Activated naive CD4-positive, alpha-beta T cell treated with anti-CD3 and anti-CD28 coated beads, Interleukin-2, amount 50 U/mL, for 72 hours (primary cell): Measurements from ENCODE around the gene ATRIP. TPM values are rescaled to one million over a fixed set of nuclear protein-coding genes. Genes with fewer than 3 reads are reported as not detected.
"Not testable (repeated sequence)": the region's sequence is repeated elsewhere in the genome, so short reads cannot be mapped to it uniquely, and the experiment has no call there.

Experiments
- ATAC-seq, 2 donors: fragments of 150-1000 bp; cut with Tn5 transposase; 2 replicates each; pipeline ENCODE4 v1.10.0; 2021; ENCODE audit warnings: mild to moderate bottlenecking in 2 of 2, moderate library complexity in 2 of 2
- DNase-seq, 2 donors: peaks; one replicate each; pipeline ENCODE4 v3.0.0; 2021 to 2022; ENCODE audit warnings: low spot score in 2 of 2
- H3K27ac Mint-ChIP-seq, 2 donors: one replicate each; pipeline ENCODE4 v1.8.0; 2022; ENCODE audit warnings: mild to moderate bottlenecking in 2 of 2, mixed read lengths in 2 of 2
- H3K36me3 Mint-ChIP-seq, 2 donors: one replicate each; pipeline ENCODE4 v1.8.0; 2022; ENCODE audit warnings: mixed read lengths in 2 of 2
- H3K9me3 Mint-ChIP-seq, 2 donors: one replicate each; pipeline ENCODE4 v1.8.0; 2022; ENCODE audit warnings: mixed read lengths in 2 of 2
- total RNA-seq, 2 donors: library from RNA; stranded (reverse); gene quantifications; one replicate each; pipeline ENCODE4 v1.2.3, GENCODE V29; 2022

Gene ATRIP
- total RNA-seq, 2 donors from 2014 or later = 10.1 to 15.9 TPM

DNA sequence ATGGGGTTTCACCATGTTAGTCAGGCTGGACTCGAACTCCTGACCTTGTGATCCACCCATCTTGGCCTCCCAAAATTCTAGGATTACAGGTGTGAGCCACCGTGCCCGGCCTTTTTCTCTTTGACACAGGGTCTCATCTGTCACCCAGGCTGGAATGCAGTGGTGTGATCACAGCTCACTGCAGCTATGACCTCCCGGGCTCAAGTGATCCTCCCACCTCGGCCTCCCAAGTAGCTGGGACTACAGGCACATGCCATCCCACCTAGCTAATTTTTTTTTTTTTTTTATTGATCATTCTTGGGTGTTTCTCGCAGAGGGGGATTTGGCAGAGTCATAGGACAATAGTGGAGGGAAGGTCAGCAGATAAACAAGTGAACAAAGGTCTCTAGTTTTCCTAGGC is 36.3 kb downstream of the ATRIP start:
- not testable (repeated sequence) for DNase-seq, H3K27ac Mint-ChIP-seq, ATAC-seq, H3K9me3 Mint-ChIP-seq, H3K36me3 Mint-ChIP-seq

DNA sequence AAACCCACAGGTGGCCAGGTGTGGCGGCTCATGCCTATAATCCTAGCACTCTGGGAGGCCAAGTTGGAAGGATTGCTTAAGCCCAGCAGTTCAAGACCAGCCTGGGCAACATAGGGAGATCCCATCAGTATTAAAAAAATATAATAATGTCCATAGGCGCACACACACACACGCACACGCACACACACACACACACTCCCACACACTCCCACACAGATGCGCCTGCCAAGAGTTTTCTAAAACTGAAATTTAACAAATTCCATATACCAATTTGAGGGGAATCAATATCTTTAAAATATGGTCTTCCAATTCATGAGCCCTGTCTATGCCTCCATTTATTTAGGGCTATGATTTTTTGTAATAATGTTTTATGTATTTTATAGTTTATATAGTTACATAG is 40.4 kb downstream of the ATRIP start:
- Mint-ChIP-seq H3K27ac (no peak overlapping the region), H3K36me3 (no peaks in the 10 kb centered on the region), H3K9me3 (no peaks in the 10 kb centered on the region)
- DNase-seq (no peak), ATAC-seq (no peak)

DNA sequence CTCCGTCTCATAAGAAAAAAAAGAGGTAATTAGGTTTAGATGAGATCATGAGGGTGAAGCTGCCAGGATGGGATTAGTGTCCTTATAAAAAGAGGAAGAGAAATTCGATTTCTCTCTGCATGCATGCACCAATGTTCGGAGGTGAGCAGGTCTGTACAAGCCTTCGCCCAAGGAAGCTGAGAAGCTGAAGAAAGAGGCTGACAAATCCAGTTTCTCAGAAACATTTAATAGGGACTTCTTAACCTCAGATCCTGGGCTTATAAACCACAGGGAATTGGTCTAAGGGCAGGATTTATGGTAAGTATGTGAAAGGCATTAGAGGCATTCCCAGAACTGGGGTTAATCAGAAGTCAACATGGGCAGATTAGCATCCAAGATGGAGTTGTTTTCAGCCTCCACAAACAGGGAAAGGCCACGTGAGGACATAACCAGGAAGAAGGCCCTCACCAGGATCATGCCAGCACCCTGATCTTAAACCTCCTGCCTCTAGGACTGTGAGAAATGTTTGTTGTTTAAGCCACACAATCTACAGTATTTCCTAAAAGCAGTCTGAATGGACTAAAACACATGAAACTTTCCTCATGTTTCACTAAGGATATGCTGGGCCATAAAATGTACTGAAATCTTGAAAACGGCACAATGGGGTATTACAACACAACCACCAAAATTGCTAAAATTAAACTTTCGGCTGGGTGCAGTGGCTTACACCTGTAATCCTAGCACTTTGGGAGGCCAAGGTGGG is 46.1 kb downstream of the ATRIP start:
- DNase-seq = no peak
- H3K27ac Mint-ChIP-seq = no peak overlapping the region
- no peaks in the 10 kb centered on the region for H3K9me3 Mint-ChIP-seq
- ATAC-seq = no peak
- H3K36me3 Mint-ChIP-seq = peaks cover 0 to 2% of the 10 kb centered on the region in 2 donors

DNA sequence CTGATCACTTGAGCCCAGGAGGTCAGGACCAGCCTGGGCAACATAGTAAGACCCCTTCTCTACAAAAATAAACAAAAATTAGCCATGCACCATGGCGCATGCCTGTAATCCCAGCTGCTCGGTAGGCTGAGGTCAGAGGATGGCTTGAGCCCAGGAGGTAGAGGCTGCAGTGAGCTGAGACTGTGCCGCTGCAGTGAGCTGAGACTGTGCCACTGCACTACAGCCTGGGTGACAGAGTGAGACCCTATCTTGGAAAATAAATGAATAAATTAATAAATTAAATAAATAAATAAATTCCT is 46.6 kb downstream of the ATRIP start:
- H3K36me3 Mint-ChIP-seq = peaks cover 2 to 7% of the 10 kb centered on the region in 2 donors
- DNase-seq (no peak), ATAC-seq (no peak)
- H3K27ac Mint-ChIP-seq = no peak overlapping the region
- H3K9me3 Mint-ChIP-seq = no peaks in the 10 kb centered on the region

DNA sequence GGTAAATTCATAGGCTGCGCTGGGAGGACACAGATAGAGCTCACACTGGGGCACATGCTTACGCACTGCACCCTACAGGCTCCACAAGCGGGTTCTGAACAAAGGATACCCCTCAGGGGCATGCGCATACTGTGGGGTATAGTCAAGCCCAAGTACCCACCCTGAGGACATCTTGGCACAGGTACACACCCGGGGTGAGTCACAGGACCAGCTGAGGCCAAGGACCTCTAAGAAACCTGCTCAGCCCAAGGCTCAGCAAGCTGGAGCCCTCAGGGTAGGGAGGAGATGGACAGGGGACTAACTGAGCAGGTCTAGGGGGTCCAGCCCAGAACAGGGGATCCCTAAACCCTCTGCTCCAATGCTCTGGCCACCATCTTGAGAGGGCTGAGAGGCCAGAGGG is 54.1 kb downstream of the ATRIP start:
- no peaks in the 10 kb centered on the region for H3K9me3 Mint-ChIP-seq
- DNase-seq (no peak), ATAC-seq (no peak)
- peaks cover 6 to 13% of the 10 kb centered on the region in 2 donors for H3K36me3 Mint-ChIP-seq
- peak overlapping the region in 1 of 2 donors; percentile 88 for H3K27ac Mint-ChIP-seq

DNA sequence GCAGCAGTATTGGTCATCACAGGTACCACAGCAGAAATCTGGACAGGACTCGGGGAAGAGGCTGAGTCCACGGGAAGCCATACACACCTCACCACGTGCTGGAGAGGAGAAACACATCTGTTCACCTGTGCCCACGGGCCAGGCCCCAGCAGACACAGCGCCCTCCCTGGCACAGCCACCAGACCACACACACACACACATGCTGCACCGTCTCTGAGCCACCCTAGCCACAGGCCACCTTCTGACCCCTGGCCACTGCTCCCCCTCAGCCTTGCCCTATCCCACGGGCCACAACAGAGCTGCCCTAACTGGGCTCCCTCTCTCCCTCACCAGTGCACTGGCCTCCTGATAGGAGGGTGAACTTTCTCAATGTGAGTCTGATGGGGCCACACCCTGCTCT is 54.7 kb downstream of the ATRIP start:
- ATAC-seq = no peak
- peak overlapping the region; percentile 69 to 88 for H3K27ac Mint-ChIP-seq

DNA sequence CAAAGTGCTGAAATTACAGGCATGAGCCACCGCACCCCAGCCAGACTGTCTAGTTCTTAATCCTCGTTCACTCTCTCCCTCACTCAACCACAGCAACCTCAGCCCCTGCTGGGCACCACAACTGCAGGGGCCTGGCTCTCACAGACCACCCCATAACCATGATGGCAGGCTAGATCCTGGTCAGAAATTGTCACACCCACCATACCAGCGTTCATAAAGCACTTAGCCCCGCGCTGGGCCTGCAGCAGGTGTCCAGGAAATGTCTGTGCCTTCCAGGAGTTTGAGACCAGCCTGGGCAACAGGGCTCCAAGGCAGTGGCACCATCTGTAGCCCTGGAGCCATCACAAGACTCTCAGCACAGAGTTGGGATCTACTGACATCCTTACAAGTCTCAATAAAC is 55.6 kb downstream of the ATRIP start:
- ATAC-seq = no peak
- peak overlapping the region in 1 of 2 donors; percentile 69 for H3K27ac Mint-ChIP-seq
- DNase-seq = no peak

More for the DNA sequence above, 54.7 kb downstream of the ATRIP start:
- Mint-ChIP-seq H3K36me3 (peaks cover 6 to 13% of the 10 kb centered on the region in 2 donors), H3K9me3 (no peaks in the 10 kb centered on the region)
- no peak for DNase-seq

DNA sequence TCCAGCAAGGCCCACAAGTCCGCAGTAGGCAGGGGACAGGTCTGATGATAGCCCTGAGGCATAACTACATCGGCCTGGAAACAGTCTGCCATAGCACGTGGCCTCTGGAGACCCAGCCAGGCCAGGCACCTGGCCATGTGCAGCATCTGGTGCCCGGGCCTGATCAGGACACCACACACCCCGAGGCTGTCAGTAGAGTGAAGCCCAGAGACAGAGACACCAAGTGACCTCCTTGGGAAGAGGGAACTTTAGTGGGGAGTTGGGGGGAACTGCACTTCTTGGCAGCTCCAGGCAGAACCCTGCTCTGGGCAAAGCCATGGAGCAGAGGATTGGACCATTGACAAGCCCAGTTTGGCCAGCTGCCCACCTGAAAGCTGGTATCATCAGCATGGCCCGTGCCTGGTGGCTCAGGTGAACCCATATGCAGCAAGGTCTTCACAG is 56.2 kb downstream of the ATRIP start:
- peak overlapping the region in 1 of 2 donors; percentile 69 for H3K27ac Mint-ChIP-seq
- H3K9me3 Mint-ChIP-seq = no peaks in the 10 kb centered on the region
- DNase-seq (no peak), ATAC-seq (no peak)
- peaks cover 6 to 10% of the 10 kb centered on the region in 2 donors for H3K36me3 Mint-ChIP-seq

More for the DNA sequence above, 55.6 kb downstream of the ATRIP start:
- no peaks in the 10 kb centered on the region for H3K9me3 Mint-ChIP-seq
- H3K36me3 Mint-ChIP-seq = peaks cover 6 to 13% of the 10 kb centered on the region in 2 donors

DNA sequence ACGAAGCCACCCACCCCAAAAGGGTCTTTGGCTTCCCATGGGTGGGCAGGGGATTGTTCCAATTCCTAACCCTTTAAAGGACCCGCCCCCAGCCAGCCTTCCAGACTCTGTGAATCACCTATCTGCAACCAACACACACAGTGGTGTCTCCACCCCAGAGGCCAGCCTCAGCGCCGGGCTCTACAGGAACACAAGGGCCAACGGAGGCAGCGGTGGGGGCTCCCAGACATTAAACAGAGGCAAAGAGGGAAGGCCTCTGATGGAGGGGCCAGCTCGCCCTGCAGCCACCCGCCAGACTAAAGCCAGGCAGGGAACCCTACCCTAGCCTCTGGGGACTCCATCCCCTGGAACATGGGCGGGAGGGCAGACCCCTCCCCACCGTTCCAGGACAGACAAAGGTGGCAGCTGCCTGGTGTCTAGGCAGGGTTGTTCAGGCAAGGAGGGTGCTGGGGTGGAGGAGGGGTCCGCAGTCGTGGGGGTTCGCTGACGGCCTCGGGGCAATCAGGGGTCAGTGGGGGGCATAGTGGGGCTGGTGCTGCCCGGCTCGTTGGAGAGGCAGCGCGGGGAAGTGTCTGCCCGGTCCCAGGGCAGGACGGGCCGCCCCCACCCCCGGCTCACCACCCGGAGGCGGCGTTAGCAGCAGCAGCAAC is 57.0 kb downstream of the ATRIP start:
- no peak for DNase-seq
- Mint-ChIP-seq H3K36me3 (peaks cover under 1 to 2% of the 10 kb centered on the region in 2 donors), H3K9me3 (no peaks in the 10 kb centered on the region), H3K27ac (peak overlapping the region; percentile 69 to 94)
- ATAC-seq = no peak

DNA sequence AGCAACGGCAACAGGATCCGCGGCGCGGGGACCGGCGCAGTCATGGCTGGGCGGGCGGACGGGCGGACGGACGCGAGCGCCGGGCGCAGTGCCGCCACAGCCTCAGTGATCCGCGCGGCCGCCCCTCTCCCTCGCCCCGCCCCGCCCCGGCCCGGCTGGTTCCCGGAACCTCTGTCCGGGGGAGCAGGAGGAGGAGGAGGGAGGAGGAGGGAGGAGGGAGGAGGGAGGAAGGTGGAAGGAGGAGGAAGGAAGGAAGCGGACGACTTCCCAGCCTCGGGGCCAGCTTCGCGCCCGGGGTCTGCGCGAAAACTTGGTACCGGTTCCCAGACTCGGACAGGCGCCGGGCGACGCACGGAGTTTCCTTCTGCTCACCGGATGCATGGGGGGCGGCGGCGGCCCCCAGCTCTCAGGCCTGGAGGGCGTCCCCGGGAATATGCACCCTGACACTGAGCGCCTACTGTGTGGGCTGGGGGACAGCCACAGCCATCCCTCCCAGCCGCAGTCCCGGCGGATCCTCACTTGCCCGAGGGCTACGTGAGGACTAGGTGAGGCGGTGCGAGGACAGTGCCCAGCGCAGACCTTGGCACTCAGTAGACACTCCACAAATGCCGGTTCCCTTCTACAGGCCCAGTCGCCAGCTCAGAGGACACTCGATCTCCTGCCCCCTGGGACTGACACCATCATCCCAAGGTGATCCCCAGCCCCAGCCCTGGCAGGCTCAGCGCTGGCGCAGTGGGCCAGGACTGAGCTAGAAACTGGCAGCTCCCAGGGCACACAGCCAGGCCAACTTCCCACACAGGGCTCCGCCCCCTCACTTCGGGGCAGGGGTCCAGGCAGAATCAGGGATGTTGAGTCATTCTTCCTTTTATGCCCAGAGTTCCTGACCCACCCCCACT is 57.8 kb downstream of the ATRIP start, which contains the start of gene SHISA5:
TSS of gene SHISA5 (minus strand) at position 124 of the 896 bp plus-strand sequence. CDS start at position 44, 80 bp downstream.
- ATAC-seq = peak; percentile 61 to 67
- Mint-ChIP-seq H3K27ac (peak within 1 kb of the TSS; percentile 76 to 94), H3K36me3 (no peaks in the 10 kb centered on the region)

DNA sequence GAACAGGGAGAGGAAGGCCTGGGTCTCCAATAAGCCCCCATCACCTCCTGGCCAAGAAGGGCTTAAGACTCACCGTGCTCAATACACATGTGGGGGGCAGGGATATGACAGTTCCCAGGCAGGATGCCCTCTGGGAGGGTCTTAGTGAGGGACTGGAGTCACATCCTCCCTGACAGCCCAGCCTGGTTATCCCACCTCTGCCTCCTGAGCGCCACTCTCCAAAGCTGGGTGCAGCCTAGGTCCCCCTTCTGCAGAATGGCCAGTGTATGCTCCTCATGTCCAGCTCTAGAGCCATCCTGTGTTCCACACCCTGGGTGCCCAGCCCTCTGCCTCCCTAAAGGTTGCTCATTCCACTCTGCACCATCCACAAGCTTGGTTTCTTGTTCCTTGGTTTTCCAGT is 58.6 kb downstream of the ATRIP start:
- no peak for DNase-seq
- no peak for ATAC-seq
- Mint-ChIP-seq H3K36me3 (no peaks in the 10 kb centered on the region), H3K9me3 (no peaks in the 10 kb centered on the region), H3K27ac (peak overlapping the region in 1 of 2 donors; percentile 76)

More for the DNA sequence above, 57.8 kb downstream of the ATRIP start, which contains the start of gene SHISA5:
- no peaks in the 10 kb centered on the region for H3K9me3 Mint-ChIP-seq
- DNase-seq = peak; percentile 63 to 64

DNA sequence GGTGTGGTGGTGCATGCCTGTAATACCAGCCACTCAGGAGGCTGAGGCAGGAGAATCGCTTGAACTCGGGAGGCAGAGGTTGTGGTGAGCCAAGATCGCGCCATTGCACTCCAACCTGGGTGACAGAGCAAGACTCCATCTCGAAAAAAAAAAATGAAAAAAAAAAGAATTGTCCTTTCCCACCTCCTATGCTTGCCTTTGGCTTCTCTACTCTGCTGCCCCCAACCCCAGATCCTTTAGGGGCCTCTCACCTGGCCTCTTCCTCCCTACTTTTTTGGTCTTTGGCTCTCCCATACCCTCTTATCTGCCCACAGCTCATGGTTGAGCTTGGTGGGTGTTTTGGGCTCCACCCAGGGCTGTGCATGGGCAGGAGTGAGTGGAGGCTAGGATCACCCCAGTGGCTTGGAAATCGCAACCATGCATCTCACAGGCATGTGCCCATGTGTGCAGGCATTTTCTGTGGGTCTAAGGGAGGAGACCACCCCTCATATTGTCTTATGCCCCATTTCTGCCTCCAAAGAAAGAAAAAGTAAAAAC is 59.5 kb downstream of the ATRIP start:
- DNase-seq = no peak
- no peak overlapping the region for H3K27ac Mint-ChIP-seq
- H3K9me3 Mint-ChIP-seq = no peaks in the 10 kb centered on the region
- ATAC-seq = no peak
- H3K36me3 Mint-ChIP-seq = no peaks in the 10 kb centered on the region

DNA sequence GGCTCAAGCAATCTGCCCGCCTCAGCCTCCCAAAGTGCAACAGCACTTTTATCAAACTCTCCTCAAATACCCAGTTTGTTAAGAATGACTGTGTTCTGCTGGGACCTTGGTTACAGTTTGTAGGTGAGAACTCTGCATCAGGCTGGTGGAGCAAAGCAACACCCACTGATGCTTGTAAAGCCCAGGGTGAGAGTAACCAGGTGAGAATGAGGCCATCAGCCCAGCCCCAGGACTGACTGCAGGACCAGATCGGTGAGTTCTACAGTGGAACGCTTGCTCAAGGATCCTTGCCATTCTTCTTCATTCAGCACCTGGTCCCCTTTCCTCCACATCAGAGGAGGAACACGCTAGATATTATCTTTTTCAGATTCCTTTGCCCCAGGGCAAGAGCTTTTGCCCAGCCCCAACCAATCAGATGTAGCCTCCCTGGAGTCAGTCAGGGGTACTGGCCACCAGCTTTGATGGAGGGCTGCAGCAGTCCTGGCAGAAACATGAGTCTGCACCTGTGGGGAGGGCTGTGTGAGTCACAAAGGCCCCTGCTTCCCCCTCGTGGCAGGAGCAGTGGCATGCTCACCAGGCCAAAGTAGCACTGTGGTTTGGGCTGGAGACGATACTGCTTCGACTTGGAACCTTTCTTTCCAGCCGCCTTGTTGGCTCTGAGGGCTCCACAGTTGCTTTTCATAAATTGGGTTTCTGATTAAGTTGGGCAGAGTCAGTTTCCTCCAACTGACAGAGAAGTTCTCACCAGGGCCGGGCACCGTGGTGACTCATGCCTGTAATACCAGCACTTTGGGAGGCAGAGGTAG is 60.9 kb downstream of the ATRIP start:
- ATAC-seq (peak; percentile 82 to 87), DNase-seq (peak; percentile 64 to 80)
- Mint-ChIP-seq H3K9me3 (no peaks in the 10 kb centered on the region), H3K27ac (peak overlapping the region; percentile 77 to 84), H3K36me3 (no peaks in the 10 kb centered on the region)

DNA sequence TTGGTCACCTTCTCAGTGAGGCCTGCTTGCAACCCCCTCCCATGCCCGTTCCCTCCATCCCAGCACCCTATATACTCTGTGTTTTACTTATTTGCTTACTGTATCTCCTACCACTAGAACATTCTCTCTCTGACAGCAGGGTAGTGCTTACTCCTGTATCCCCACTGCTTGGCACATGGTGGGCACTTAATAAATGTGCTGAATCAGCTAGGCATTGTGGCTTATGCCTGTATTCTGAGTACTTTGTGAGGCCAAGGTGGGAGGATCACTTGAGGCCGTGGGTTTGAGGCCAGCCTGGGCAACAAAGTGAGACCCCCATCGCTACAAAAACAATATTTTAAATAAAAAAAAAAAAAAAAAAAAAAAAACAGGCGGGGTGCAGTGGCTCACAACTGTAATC is 65.0 kb downstream of the ATRIP start:
- H3K9me3 Mint-ChIP-seq = no peaks in the 10 kb centered on the region
- no peaks in the 10 kb centered on the region for H3K36me3 Mint-ChIP-seq
- no peak for ATAC-seq
- no peak for DNase-seq
- H3K27ac Mint-ChIP-seq = peak overlapping the region in 1 of 2 donors; percentile 14

DNA sequence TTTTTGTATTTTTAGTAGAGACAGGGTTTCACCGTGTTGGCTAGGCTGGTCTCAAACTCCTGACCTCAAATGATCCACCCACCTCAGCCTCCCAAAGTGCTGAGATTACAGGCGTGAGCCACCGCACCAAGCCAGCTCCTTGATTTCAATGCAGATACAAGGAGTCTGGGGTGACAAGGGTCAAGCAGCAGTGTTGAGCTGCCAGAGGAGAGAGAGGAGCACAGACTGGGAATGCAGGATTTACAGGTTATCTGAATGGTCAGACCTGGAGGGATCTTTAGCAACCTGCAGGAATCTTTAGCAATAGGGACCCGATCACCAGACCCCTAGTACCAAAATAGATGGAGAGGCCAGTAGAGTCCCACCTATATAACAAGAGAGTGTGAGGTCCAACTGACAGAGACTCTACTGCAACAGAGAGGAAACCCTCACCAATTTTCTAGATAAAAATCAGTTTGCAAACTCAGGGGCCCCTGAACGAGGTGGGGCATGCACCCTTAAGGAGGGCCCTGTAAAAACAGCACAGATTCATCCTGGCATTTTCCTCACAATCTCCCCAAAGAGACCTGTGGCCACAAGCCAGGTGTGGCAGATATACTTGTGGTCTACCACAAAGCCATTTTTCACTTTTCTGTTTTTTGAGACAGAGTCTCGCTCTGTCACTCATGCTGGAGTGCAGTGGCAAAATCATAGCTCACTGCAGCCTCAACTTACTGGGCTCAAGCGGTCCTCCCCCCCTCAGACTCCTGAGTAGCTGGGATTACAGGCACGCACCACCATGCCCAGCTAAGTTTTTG is 68.1 kb downstream of the ATRIP start:
- Mint-ChIP-seq H3K36me3 (no peaks in the 10 kb centered on the region), H3K27ac (no peak overlapping the region), H3K9me3 (no peaks in the 10 kb centered on the region)
- DNase-seq = no peak
- peak; percentile 49 to 74 for ATAC-seq
